Fibroblast of lung (primary cell): Measurements from ENCODE around the gene ATP2A2.

ENCODE experiments used
- CTCF ChIP-seq, 2 donors: IDR thresholded peaks in 1 of 2; conservative IDR thresholded peaks in 1 of 2; 1 replicate in 1 of 2; 2 replicates in 1 of 2; pipeline ENCODE4 v1.5.1; 2011 to 2012; ENCODE audit warnings: low read length in 2 of 2, control low read depth in 1 of 2, inconsistent platforms in 1 of 2, low read depth in 1 of 2, mild to moderate bottlenecking in 1 of 2
- EZH2 ChIP-seq: IDR thresholded peaks from 2 replicates; pipeline ENCODE4 v1.5.1; 2012; ENCODE audit warnings: low read length, control low read depth, mild to moderate bottlenecking; ENCODE audit errors: missing control alignments

- TF ChIP-seq CTCF (conservative IDR thresholded peaks at IDR 0.05 in 1 of 2, IDR thresholded peaks at IDR 0.05 in 1 of 2; ENCODE audit: low read depth in 1 of 2, low read length in 2 of 2) = no peak
- no peak for TF ChIP-seq EZH2
Measured at GRCh38 chr12:110266381-110266960, 14.6 kb upstream of the ATP2A2 start.
